ENCODE data around the gene PLS3. TPM values are rescaled to one million over a fixed set of nuclear protein-coding genes. Genes with fewer than 3 reads are reported as not detected.

Gene PLS3
- total and polyA plus RNA-seq, 2 of the 4 experiments (the other 2 are of a cell fraction): 158 to 252 TPM

GRCh38 chrX:115565888-115566287 is 4.9 kb downstream of the PLS3 start:
- ChIA-PET CTCF (no interaction called here), POLR2A (ENCODE audit: unreplicated experiment) (no interaction called here)
- no peak overlapping the region for H2BK120ac ChIP-seq (ENCODE audit: low read depth, low read length)
- H4K20me1 ChIP-seq (ENCODE audit: insufficient read depth, low read length): peaks cover 7% of the 10 kb centered on the region; the same call in 1 of the 2 replicates
- H3K4me1 ChIP-seq (ENCODE audit: control insufficient read depth, insufficient read depth, low read length): no peaks in the 10 kb centered on the region
- H3K56ac ChIP-seq (ENCODE audit: extremely low read depth, insufficient read depth, low read length): no peak overlapping the region
- no peak overlapping the region for H3K4me2 ChIP-seq (ENCODE audit: low read depth, low read length)
- H2BK20ac ChIP-seq (ENCODE audit: low read depth, low read length): no peak overlapping the region
- 0 out of 2 replicates have a peak, but pooled peaks cover 2% of the 10 kb centered on the region for H3K36me3 ChIP-seq (ENCODE audit: control insufficient read depth, insufficient read depth, low read length)
- H3K79me1 ChIP-seq (ENCODE audit: low read depth in 1 of 2, low read length in 2 of 2): no peaks in the 10 kb centered on the region
- H2AFZ ChIP-seq (replicated peaks; ENCODE audit: low read length, poor library complexity): no peak overlapping the region
- H3K18ac ChIP-seq (ENCODE audit: low read depth, low read length): no peak overlapping the region
- WGBS, 2 experiments (ENCODE audit: extremely low coverage in 2 of 2, insufficient read length in 1 of 2): 0% methylated on average over 1 of the region's 2 CpGs; no CpG with 5 or more reads in 1 of the 2 experiments
- ATAC-seq (ENCODE audit: low read depth): no peak
- H3K4me3 ChIP-seq (ENCODE audit: insufficient read depth, low read depth, low read length): no peak overlapping the region
- intact Hi-C loops (cut with micrococcal nuclease): no loop called here
- H4K5ac ChIP-seq (ENCODE audit: low read depth, low read length): no peak overlapping the region
- no peak overlapping the region for H2AK9ac ChIP-seq (replicated peaks; ENCODE audit: low read depth, low read length, poor library complexity)
- H3K27ac ChIP-seq (ENCODE audit: insufficient read depth, low read length): no peak overlapping the region
- dilution Hi-C loops (cut with HindIII; ENCODE audit: low sequenced_read_pairs, unreplicated experiment): no loop called here
- no peaks in the 10 kb centered on the region for H3K9me3 ChIP-seq (ENCODE audit: control insufficient read depth, insufficient read depth, low read length)
- DNase-seq: no peak
- H3K9me1 ChIP-seq (ENCODE audit: insufficient read depth, low read length): no peaks in the 10 kb centered on the region
- BruUV-seq (replicated peaks): no TSS peak
- in situ Hi-C loops (cut with MboI; ENCODE audit: low sequenced_read_pairs): no loop called here
- H2BK15ac ChIP-seq (ENCODE audit: low read depth, low read length): no peak overlapping the region
- no peak overlapping the region for H4K91ac ChIP-seq (ENCODE audit: insufficient read depth, low read depth, low read length)
- H3K9ac ChIP-seq (ENCODE audit: low read depth, low read length): no peak overlapping the region
- TF ChIP-seq MXI1 (IDR thresholded peaks at IDR 0.05; ENCODE audit: borderline replicate concordance, low read depth, low read length): no peak
- TF ChIP-seq RFX5 (IDR thresholded peaks at IDR 0.05; ENCODE audit: low read depth, low read length): no peak
- TF ChIP-seq BHLHE40 (IDR thresholded peaks at IDR 0.05; ENCODE audit: low read depth, low read length): no peak
- TF ChIP-seq POLR2A (IDR thresholded peaks at IDR 0.05; ENCODE audit: low read depth, low read length): no peak
- TF ChIP-seq ELK1 (IDR thresholded peaks at IDR 0.05; ENCODE audit: borderline replicate concordance, low read depth, low read length): no peak
- TF ChIP-seq CTCF (conservative IDR thresholded peaks at IDR 0.05; ENCODE audit: low read depth, low read length): no peak
- no peak for TF ChIP-seq SMC3 (IDR thresholded peaks at IDR 0.05; ENCODE audit: low read depth, low read length)
- TF ChIP-seq RAD21 (IDR thresholded peaks at IDR 0.05; ENCODE audit: low read length): no peak
- TF ChIP-seq MAZ (IDR thresholded peaks at IDR 0.05; ENCODE audit: borderline replicate concordance, low read depth, low read length): no peak
- TF ChIP-seq RCOR1 (IDR thresholded peaks at IDR 0.05; ENCODE audit: insufficient replicate concordance, low read length): no peak
- no peak for TF ChIP-seq CEBPB (IDR thresholded peaks at IDR 0.05; ENCODE audit: low read depth, low read length)
- TF ChIP-seq USF2 (IDR thresholded peaks at IDR 0.05; ENCODE audit: low read depth, low read length): no peak
- no peak for TF ChIP-seq FOS (IDR thresholded peaks at IDR 0.05; ENCODE audit: low read depth, low read length)
- TF ChIP-seq CHD1 (IDR thresholded peaks at IDR 0.05; ENCODE audit: low read depth, low read length): no peak
- no peak for TF ChIP-seq MAFK (IDR thresholded peaks at IDR 0.05; ENCODE audit: low read depth, low read length)
- no peak for TF ChIP-seq NFE2L2 (IDR thresholded peaks at IDR 0.05; ENCODE audit: low read depth, low read length)
- no peak overlapping the region for H2BK5ac ChIP-seq (ENCODE audit: low read depth, low read length, poor library complexity, severe bottlenecking)
- no peak overlapping the region for H2AK5ac ChIP-seq (ENCODE audit: low read depth, low read length)
- no peak overlapping the region for H4K8ac ChIP-seq (ENCODE audit: low read depth in 2 of 2, low read length in 2 of 2)
- H3K27me3 ChIP-seq (ENCODE audit: control insufficient read depth, insufficient read depth, low read length): peaks cover 2% of the 10 kb centered on the region; the same call in 1 of the 2 replicates
- H3K23ac ChIP-seq (ENCODE audit: low read depth, low read length): no peak overlapping the region
- H3K4ac ChIP-seq (ENCODE audit: low read depth, low read length): no peak overlapping the region
- no peak overlapping the region for H3K14ac ChIP-seq (replicated peaks; ENCODE audit: low read depth, low read length)

All from IMR-90 (cell line).